ENCODE measurements around the gene MGMT.

Gene MGMT

GRCh38 chr10:129494740-129495139, 27.7 kb downstream of the MGMT start:
- H3K4me1 Mint-ChIP-seq, result peaks cover 6% of the 10 kb centered on the region
- peaks cover 38% of the 10 kb centered on the region for H3K36me3 Mint-ChIP-seq
- H3K27me3 Mint-ChIP-seq, result no peaks in the 10 kb centered on the region
- H3K27ac Mint-ChIP-seq, result no peak overlapping the region
- DNase-seq (ENCODE audit: low spot score in 2 of 2), result no peak
- H3K4me3 Mint-ChIP-seq, result no peak overlapping the region
- peaks cover 13% of the 10 kb centered on the region for H3K9me3 Mint-ChIP-seq
- ATAC-seq (ENCODE audit: low read depth), result no peak

GRCh38 chr10:129495256-129495655, 28.2 kb downstream of the MGMT start:
- peaks cover 11% of the 10 kb centered on the region for H3K9me3 Mint-ChIP-seq
- H3K27ac Mint-ChIP-seq, result no peak overlapping the region

GRCh38 chr10:129495698-129496097, 28.7 kb downstream of the MGMT start:
- ATAC-seq (ENCODE audit: low read depth), result no peak
- H3K27ac Mint-ChIP-seq, result no peak overlapping the region
- H3K9me3 Mint-ChIP-seq, result peaks cover 11% of the 10 kb centered on the region
- DNase-seq (ENCODE audit: low spot score in 2 of 2), result no peak
- H3K36me3 Mint-ChIP-seq, result peaks cover 35% of the 10 kb centered on the region
- H3K4me3 Mint-ChIP-seq, result no peak overlapping the region
- H3K4me1 Mint-ChIP-seq, result peaks cover 6% of the 10 kb centered on the region
- no peaks in the 10 kb centered on the region for H3K27me3 Mint-ChIP-seq

More at GRCh38 chr10:129495256-129495655, 28.2 kb downstream of the MGMT start:
- Mint-ChIP-seq H3K4me3 (no peak overlapping the region), H3K27me3 (no peaks in the 10 kb centered on the region), H3K4me1 (peaks cover 6% of the 10 kb centered on the region), H3K36me3 (peaks cover 35% of the 10 kb centered on the region)
- no peak for DNase-seq (ENCODE audit: low spot score in 2 of 2)
- no peak for ATAC-seq (ENCODE audit: low read depth)

- H3K4me1 Mint-ChIP-seq, result peaks cover 14% of the 10 kb centered on the region
- no peak for DNase-seq (ENCODE audit: low spot score in 2 of 2)
- H3K4me3 Mint-ChIP-seq, result no peak overlapping the region
- peaks cover 6% of the 10 kb centered on the region for H3K9me3 Mint-ChIP-seq
- no peaks in the 10 kb centered on the region for H3K27me3 Mint-ChIP-seq
- H3K27ac Mint-ChIP-seq, result no peak overlapping the region
- ATAC-seq (ENCODE audit: low read depth), result no peak
- peaks cover 31% of the 10 kb centered on the region for H3K36me3 Mint-ChIP-seq
Measured at GRCh38 chr10:129497013-129497412, 30.0 kb downstream of the MGMT start.

- Mint-ChIP-seq H3K9me3 (no peaks in the 10 kb centered on the region), H3K36me3 (peaks cover 26% of the 10 kb centered on the region), H3K4me1 (peaks cover 19% of the 10 kb centered on the region), H3K4me3 (no peak overlapping the region), H3K27ac (no peak overlapping the region), H3K27me3 (no peaks in the 10 kb centered on the region)
- ATAC-seq (ENCODE audit: low read depth) (no peak), DNase-seq (ENCODE audit: low spot score in 2 of 2) (no peak)
Measured at GRCh38 chr10:129498680-129499079, 31.6 kb downstream of the MGMT start.

- Mint-ChIP-seq H3K27ac (no peak overlapping the region), H3K36me3 (peaks cover 16% of the 10 kb centered on the region)
Measured at GRCh38 chr10:129500617-129501339, 33.7 kb downstream of the MGMT start.

GRCh38 chr10:129501652-129502436, 34.8 kb downstream of the MGMT start:
- H3K27ac Mint-ChIP-seq, result peak overlapping the region; percentile 77
- peak; percentile 95 for ATAC-seq (ENCODE audit: low read depth)
- no peak overlapping the region for H3K4me3 Mint-ChIP-seq
- H3K27me3 Mint-ChIP-seq, result no peaks in the 10 kb centered on the region
- peaks cover 16% of the 10 kb centered on the region for H3K36me3 Mint-ChIP-seq
- H3K9me3 Mint-ChIP-seq, result no peaks in the 10 kb centered on the region
- H3K4me1 Mint-ChIP-seq, result peaks cover 25% of the 10 kb centered on the region
- peak in 1 of 2 donors; percentile 9 for DNase-seq (ENCODE audit: low spot score in 2 of 2)

More at GRCh38 chr10:129500617-129501339, 33.7 kb downstream of the MGMT start:
- DNase-seq (ENCODE audit: low spot score in 2 of 2) (no peak), ATAC-seq (ENCODE audit: low read depth) (no peak)
- Mint-ChIP-seq H3K4me3 (no peak overlapping the region), H3K27me3 (no peaks in the 10 kb centered on the region), H3K9me3 (no peaks in the 10 kb centered on the region), H3K4me1 (peaks cover 18% of the 10 kb centered on the region)

- Mint-ChIP-seq H3K27me3 (no peaks in the 10 kb centered on the region), H3K4me1 (peaks cover 25% of the 10 kb centered on the region), H3K4me3 (no peak overlapping the region), H3K27ac (no peak overlapping the region), H3K9me3 (no peaks in the 10 kb centered on the region), H3K36me3 (peaks cover 16% of the 10 kb centered on the region)
- ATAC-seq (ENCODE audit: low read depth) (no peak), DNase-seq (ENCODE audit: low spot score in 2 of 2) (no peak)
Measured at GRCh38 chr10:129502448-129502847, 35.4 kb downstream of the MGMT start.

GRCh38 chr10:129505500-129506075, 38.5 kb downstream of the MGMT start:
- ATAC-seq (ENCODE audit: low read depth), result no peak

GRCh38 chr10:129506101-129506797, 39.2 kb downstream of the MGMT start:
- Mint-ChIP-seq H3K9me3 (no peaks in the 10 kb centered on the region), H3K27me3 (no peaks in the 10 kb centered on the region), H3K4me3 (no peak overlapping the region), H3K4me1 (peaks cover 31% of the 10 kb centered on the region), H3K27ac (no peak overlapping the region), H3K36me3 (peaks cover 12% of the 10 kb centered on the region)
- DNase-seq (ENCODE audit: low spot score in 2 of 2), result no peak
- no peak for ATAC-seq (ENCODE audit: low read depth)

More at GRCh38 chr10:129505500-129506075, 38.5 kb downstream of the MGMT start:
- Mint-ChIP-seq H3K9me3 (no peaks in the 10 kb centered on the region), H3K27ac (no peak overlapping the region), H3K4me3 (no peak overlapping the region), H3K27me3 (no peaks in the 10 kb centered on the region), H3K36me3 (peaks cover 12% of the 10 kb centered on the region), H3K4me1 (peaks cover 30% of the 10 kb centered on the region)
- DNase-seq (ENCODE audit: low spot score in 2 of 2), result no peak

- no peak overlapping the region for H3K27ac Mint-ChIP-seq
- H3K36me3 Mint-ChIP-seq, result peaks cover 9% of the 10 kb centered on the region
- no peak for ATAC-seq (ENCODE audit: low read depth)
- H3K4me3 Mint-ChIP-seq, result no peak overlapping the region
- H3K27me3 Mint-ChIP-seq, result no peaks in the 10 kb centered on the region
- H3K9me3 Mint-ChIP-seq, result no peaks in the 10 kb centered on the region
- H3K4me1 Mint-ChIP-seq, result peaks cover 24% of the 10 kb centered on the region
- no peak for DNase-seq (ENCODE audit: low spot score in 2 of 2)
Measured at GRCh38 chr10:129507216-129507889, 40.3 kb downstream of the MGMT start.

GRCh38 chr10:129509155-129509554, 42.1 kb downstream of the MGMT start:
- H3K36me3 Mint-ChIP-seq, result peaks cover 8% of the 10 kb centered on the region
- no peak overlapping the region for H3K4me3 Mint-ChIP-seq
- no peak for DNase-seq (ENCODE audit: low spot score in 2 of 2)
- H3K27ac Mint-ChIP-seq, result no peak overlapping the region
- peaks cover 27% of the 10 kb centered on the region for H3K4me1 Mint-ChIP-seq
- H3K27me3 Mint-ChIP-seq, result no peaks in the 10 kb centered on the region
- no peaks in the 10 kb centered on the region for H3K9me3 Mint-ChIP-seq
- no peak for ATAC-seq (ENCODE audit: low read depth)

- no peaks in the 10 kb centered on the region for H3K9me3 Mint-ChIP-seq
Measured at GRCh38 chr10:129509835-129510234, 42.8 kb downstream of the MGMT start.

More at GRCh38 chr10:129509835-129510234, 42.8 kb downstream of the MGMT start:
- H3K36me3 Mint-ChIP-seq, result peaks cover 8% of the 10 kb centered on the region
- no peaks in the 10 kb centered on the region for H3K27me3 Mint-ChIP-seq
- no peak for ATAC-seq (ENCODE audit: low read depth)
- H3K4me3 Mint-ChIP-seq, result no peak overlapping the region
- no peak overlapping the region for H3K27ac Mint-ChIP-seq
- DNase-seq (ENCODE audit: low spot score in 2 of 2), result no peak
- peaks cover 29% of the 10 kb centered on the region for H3K4me1 Mint-ChIP-seq
